IMR-90 (cell line): Measurements from ENCODE around the gene SSBP3. TPM values are rescaled to one million over a fixed set of nuclear protein-coding genes. Genes with fewer than 3 reads are reported as not detected.

Source experiments
- ATAC-seq: fragments of 200-7000 bp; cut with Tn5 transposase; 2 replicates; pipeline ENCODE4 v1.9.1; 2020; ENCODE audit warnings: low read depth, mild to moderate bottlenecking, moderate library complexity
- BruUV-seq: library from RNA; stranded (reverse); fragments of 400-500 nt; replicated peaks from 2 replicates; lab custom pipeline; 2021; lab: Mats Ljungman, UMichigan
- CTCF ChIA-PET: fragments of 300-600 bp; formaldehyde crosslinking; extraction: SDS; loops from one replicate; lab custom pipeline; 2021; ENCODE audit warnings: antibody characterized with exemption; lab: Yijun Ruan, JAX
- POLR2A ChIA-PET: fragments of 300-600 bp; sonication (Branson Sonifier 250); formaldehyde crosslinking; loops from one replicate; lab custom pipeline; 2022; ENCODE audit warnings: antibody characterized with exemption; ENCODE audit not compliant: unreplicated experiment; lab: Charles Lee
- DNase-seq: peaks from one replicate; pipeline ENCODE4 v3.0.0; 2013
- H2AFZ ChIP-seq: replicated peaks from 2 replicates; pipeline ENCODE3; 2013; ENCODE audit warnings: low read length, mild to moderate bottlenecking; ENCODE audit not compliant: poor library complexity
- H2AK5ac ChIP-seq: 2 replicates; pipeline ENCODE4 v1.6.1; 2013; ENCODE audit warnings: low read depth, low read length, inconsistent platforms
- H2AK9ac ChIP-seq: replicated peaks from 2 replicates; pipeline ENCODE3; 2013; ENCODE audit warnings: mild to moderate bottlenecking, low read depth, low read length, moderate library complexity; ENCODE audit not compliant: poor library complexity
- H2BK120ac ChIP-seq: 2 replicates; pipeline ENCODE4 v1.6.1; 2013; ENCODE audit warnings: low read depth, low read length, inconsistent platforms
- H2BK15ac ChIP-seq: 3 replicates; pipeline ENCODE4 v1.6.1; 2013; ENCODE audit warnings: low read depth, low read length, inconsistent platforms
- H2BK20ac ChIP-seq: 2 replicates; pipeline ENCODE4 v1.6.1; 2013; ENCODE audit warnings: low read depth, mild to moderate bottlenecking, inconsistent platforms, low read length, moderate library complexity
- H2BK5ac ChIP-seq: 2 replicates; pipeline ENCODE4 v1.6.1; 2013; ENCODE audit warnings: mild to moderate bottlenecking, low read depth, low read length, inconsistent platforms; ENCODE audit not compliant: poor library complexity, severe bottlenecking
- H3K14ac ChIP-seq: replicated peaks from 2 replicates; pipeline ENCODE4 v1.6.1; 2013; ENCODE audit warnings: low read depth, low read length, inconsistent platforms
- H3K18ac ChIP-seq: 2 replicates; pipeline ENCODE4 v1.6.1; 2013; ENCODE audit warnings: low read depth, low read length, control low read depth
- H3K23ac ChIP-seq: 2 replicates; pipeline ENCODE4 v1.6.1; 2013; ENCODE audit warnings: low read depth, low read length, inconsistent platforms
- H3K27ac ChIP-seq: 2 replicates; pipeline ENCODE4 v1.5.1; 2013; ENCODE audit warnings: mild to moderate bottlenecking, control low read depth, low read length; ENCODE audit not compliant: insufficient read depth
- H3K27me3 ChIP-seq: 2 replicates; pipeline ENCODE4 v1.6.1; 2013; ENCODE audit warnings: low read length; ENCODE audit not compliant: control insufficient read depth, insufficient read depth
- H3K36me3 ChIP-seq: 2 replicates; pipeline ENCODE4 v1.6.1; 2013; ENCODE audit warnings: low read length, mixed read lengths; ENCODE audit not compliant: control insufficient read depth, insufficient read depth
- H3K4ac ChIP-seq: 2 replicates; pipeline ENCODE4 v1.6.1; 2013; ENCODE audit warnings: low read depth, low read length, inconsistent platforms
- H3K4me1 ChIP-seq: 2 replicates; pipeline ENCODE4 v1.6.1; 2013; ENCODE audit warnings: low read length, mixed read lengths; ENCODE audit not compliant: control insufficient read depth, insufficient read depth
- H3K4me2 ChIP-seq: 2 replicates; pipeline ENCODE4 v1.6.1; 2013; ENCODE audit warnings: low read depth, mild to moderate bottlenecking, control low read depth, low read length, moderate library complexity
- H3K4me3 ChIP-seq: 2 replicates; pipeline ENCODE4 v1.5.1; 2013; ENCODE audit warnings: low read depth, mild to moderate bottlenecking, control low read depth, low read length, moderate library complexity; ENCODE audit not compliant: insufficient read depth
- H3K56ac ChIP-seq: 2 replicates; pipeline ENCODE4 v1.6.1; 2013; ENCODE audit warnings: low read length, inconsistent platforms; ENCODE audit not compliant: insufficient read depth; ENCODE audit errors: extremely low read depth
- H3K79me1 ChIP-seq, 2 experiments: 2 replicates each; pipeline ENCODE4 v1.6.1; 2013; ENCODE audit warnings: low read length in 2 of 2, inconsistent platforms in 1 of 2, low read depth in 1 of 2
- H3K9ac ChIP-seq: 2 replicates; pipeline ENCODE4 v1.6.1; 2013; ENCODE audit warnings: low read depth, low read length, control low read depth
- H3K9me1 ChIP-seq: 2 replicates; pipeline ENCODE4 v1.6.1; 2013; ENCODE audit warnings: low read length, inconsistent platforms; ENCODE audit not compliant: insufficient read depth
- H3K9me3 ChIP-seq: 2 replicates; pipeline ENCODE4 v1.6.1; 2013; ENCODE audit warnings: low read length; ENCODE audit not compliant: control insufficient read depth, insufficient read depth
- H4K20me1 ChIP-seq: 2 replicates; pipeline ENCODE4 v1.6.1; 2013; ENCODE audit warnings: low read length, inconsistent platforms; ENCODE audit not compliant: insufficient read depth
- H4K5ac ChIP-seq: 2 replicates; pipeline ENCODE4 v1.6.1; 2013; ENCODE audit warnings: mild to moderate bottlenecking, low read depth, low read length, control low read depth
- H4K8ac ChIP-seq, 2 experiments: 2 replicates each; pipeline ENCODE4 v1.6.1; 2013; ENCODE audit warnings: low read depth in 2 of 2, low read length in 2 of 2, control low read depth in 1 of 2, inconsistent platforms in 1 of 2
- H4K91ac ChIP-seq: 2 replicates; pipeline ENCODE4 v1.6.1; 2013; ENCODE audit warnings: low read depth, low read length, inconsistent platforms; ENCODE audit not compliant: insufficient read depth
- BHLHE40 ChIP-seq: fragments of 150-350 bp; IDR thresholded peaks from 2 replicates; pipeline ENCODE4 v1.6.1; 2016; ENCODE audit warnings: mild to moderate bottlenecking, low read depth, low read length
- CEBPB ChIP-seq: IDR thresholded peaks from 2 replicates; pipeline ENCODE4 v1.6.1; 2012; ENCODE audit warnings: low read depth, low read length, improper control_type of control experiment
- CHD1 ChIP-seq: IDR thresholded peaks from 2 replicates; pipeline ENCODE4 v1.6.1; 2012; ENCODE audit warnings: low read depth, low read length, improper control_type of control experiment
- FOS ChIP-seq: fragments of 150-350 bp; IDR thresholded peaks from 2 replicates; pipeline ENCODE4 v1.6.1; 2016; ENCODE audit warnings: low read depth, low read length
- MAFK ChIP-seq: IDR thresholded peaks from 2 replicates; pipeline ENCODE4 v1.6.1; 2012; ENCODE audit warnings: low read depth, low read length, improper control_type of control experiment
- MAZ ChIP-seq: IDR thresholded peaks from 2 replicates; pipeline ENCODE4 v1.6.1; 2012; ENCODE audit warnings: low read depth, mild to moderate bottlenecking, low read length, improper control_type of control experiment, moderate library complexity, borderline replicate concordance
- MXI1 ChIP-seq: IDR thresholded peaks from 2 replicates; pipeline ENCODE4 v1.6.1; 2012; ENCODE audit warnings: low read depth, mild to moderate bottlenecking, low read length, moderate library complexity, borderline replicate concordance
- NFE2L2 ChIP-seq: fragments of 150-350 bp; IDR thresholded peaks from 2 replicates; pipeline ENCODE4 v1.6.1; 2016; ENCODE audit warnings: low read depth, mild to moderate bottlenecking, low read length
- POLR2A ChIP-seq: IDR thresholded peaks from 2 replicates; pipeline ENCODE4 v1.6.1; 2012; ENCODE audit warnings: mild to moderate bottlenecking, low read depth, low read length
- RAD21 ChIP-seq: IDR thresholded peaks from 2 replicates; pipeline ENCODE4 v1.6.1; 2012; ENCODE audit warnings: low read length, improper control_type of control experiment
- RCOR1 ChIP-seq: IDR thresholded peaks from 2 replicates; pipeline ENCODE4 v1.6.1; 2012; ENCODE audit warnings: mild to moderate bottlenecking, low read length, improper control_type of control experiment; ENCODE audit not compliant: insufficient replicate concordance
- RFX5 ChIP-seq: IDR thresholded peaks from 2 replicates; pipeline ENCODE4 v1.8.0; 2012; ENCODE audit warnings: low read depth, mild to moderate bottlenecking, low read length, moderate library complexity
- SMC3 ChIP-seq: fragments of 150-350 bp; IDR thresholded peaks from 2 replicates; pipeline ENCODE4 v1.6.1; 2016; ENCODE audit warnings: low read depth, mild to moderate bottlenecking, antibody characterized with exemption, low read length, moderate library complexity
- WGBS, 2 experiments: methylation state at CpG; one replicate each; pipeline versions ENCODE4 v1.1.5 to v1.1.7; 2013; ENCODE audit warnings: missing lambda C conversion rate in 2 of 2; ENCODE audit not compliant: insufficient read length in 1 of 2; ENCODE audit errors: extremely low coverage in 2 of 2; 5-methylcytosine and 5-hydroxymethylcytosine counted together
- dilution Hi-C: fragments of 300-500 bp; cut with HindIII; formaldehyde crosslinking; loops from one replicate; pipeline ENCODE4 v1.14.3; 2018; ENCODE audit warnings: low sequenced_read_pairs; ENCODE audit not compliant: unreplicated experiment
- in situ Hi-C: fragments of 300-500 bp; cut with MboI; formaldehyde crosslinking; loops from 3 replicates; pipeline ENCODE4 v1.14.3; 2019; ENCODE audit warnings: low sequenced_read_pairs, inconsistent platforms, mixed read lengths
- intact Hi-C: fragments of 100-400 bp; cut with micrococcal nuclease; formaldehyde crosslinking; loops from 2 replicates; pipeline ENCODE4 v1.10.0; 2022
- polyA plus RNA-seq, 3 experiments: library from polyadenylated mRNA; depleted of rRNA; stranded (reverse); fragments of >200 nt; gene quantifications; 2 replicates each; pipeline ENCODE4 v1.2.3, GENCODE V29; 2012; ENCODE audit warnings: low replicate concordance in 1 of 3
- total RNA-seq: library from RNA; depleted of rRNA; stranded (reverse); fragments of >200 nt; gene quantifications from 2 replicates; pipeline ENCODE4 v1.2.3, GENCODE V29; 2012
- TF ChIP-seq, protein P1 (sequence below): fragments of 150-350 bp; IDR thresholded peaks from 2 replicates; pipeline ENCODE4 v1.6.1; 2017; ENCODE audit warnings: mild to moderate bottlenecking, antibody characterized with exemption, low read length, low read depth
- TF ChIP-seq, protein P2 (sequence below): fragments of 150-350 bp; IDR thresholded peaks from 2 replicates; pipeline ENCODE4 v1.6.1; 2016; ENCODE audit warnings: low read depth, mild to moderate bottlenecking, low read length, moderate library complexity, borderline replicate concordance
- TF ChIP-seq, protein P3 (sequence below): conservative IDR thresholded peaks from 2 replicates; pipeline ENCODE4 v1.5.1; 2012; ENCODE audit warnings: mild to moderate bottlenecking, low read depth, low read length, improper control_type of control experiment

The SSBP3 gene
- total and polyA plus RNA-seq, 2 of the 4 experiments (the other 2 are of a cell fraction), result 10.9 to 39.6 TPM

DNA sequence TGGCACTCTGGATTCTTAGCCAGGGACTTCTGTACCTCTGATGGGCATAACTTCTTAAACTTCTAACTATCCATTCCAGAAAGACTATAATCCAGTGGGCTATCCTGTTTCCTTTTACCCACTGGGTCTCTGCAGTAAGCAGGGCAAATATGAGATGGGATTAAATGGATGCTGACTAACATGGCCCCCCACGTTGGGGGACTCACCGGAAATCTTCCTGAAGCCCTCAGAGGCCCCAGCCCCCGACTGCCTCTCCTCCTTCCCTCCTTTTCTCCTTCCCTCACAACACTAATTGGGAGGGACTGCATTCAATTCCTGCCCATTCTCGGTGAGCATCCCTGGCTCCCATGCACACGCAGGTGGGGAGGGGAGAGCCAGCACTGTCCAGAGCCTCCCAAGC is 70.1 kb downstream of the SSBP3 start:
- Histone ChIP-seq H3K4me1 (peaks cover 49% of the 10 kb centered on the region), H4K8ac (peak overlapping the region; percentile 50 to 89), H3K27ac (peak overlapping the region; percentile 97)

More for the DNA sequence above, 70.1 kb downstream of the SSBP3 start:
- peaks cover 26% of the 10 kb centered on the region for H3K9me1 ChIP-seq
- H3K4ac ChIP-seq, result peak overlapping the region; percentile 92
- DNase-seq, result no peak
- H2AK5ac ChIP-seq, result peak overlapping the region; percentile 97
- CTCF ChIA-PET, result interaction anchor here (1.0 kb wide), 1 partner anchor 28 kb away, joined by 6 read pairs; no protein-coding TSS in a partner anchor
- H2BK5ac ChIP-seq, result peak overlapping the region; percentile 93
- peaks cover 46 to 73% of the 10 kb centered on the region in 2 experiments for H3K79me1 ChIP-seq
- H3K27me3 ChIP-seq, result no peaks in the 10 kb centered on the region
- peak overlapping the region; percentile 84 for H4K91ac ChIP-seq
- intact Hi-C loops (loop anchor here (1.0 kb wide), 1 partner anchor 31 kb away; no protein-coding TSS in a partner anchor), in situ Hi-C loops (no loop called here), dilution Hi-C loops (no loop called here)
- peak overlapping the region; percentile 1 for H3K9ac ChIP-seq
- peak overlapping the region; percentile 35 for H3K4me2 ChIP-seq
- H3K23ac ChIP-seq, result peak overlapping the region; percentile 14
- no peak for ATAC-seq
- BruUV-seq, result no TSS peak
- H3K18ac ChIP-seq, result peak overlapping the region; percentile 36
- H2BK20ac ChIP-seq, result peak overlapping the region; percentile 60
- no peak overlapping the region for H3K4me3 ChIP-seq
- H3K56ac ChIP-seq, result peak overlapping the region; percentile 71
- H4K20me1 ChIP-seq, result peaks cover 17% of the 10 kb centered on the region; the same call in 1 of the 2 replicates
- H2BK15ac ChIP-seq, result peak overlapping the region; percentile 86; the same call in 2 of the 3 replicates
- H2AFZ ChIP-seq, result peak overlapping the region; percentile 0
- no peaks in the 10 kb centered on the region for H3K9me3 ChIP-seq
- H3K14ac ChIP-seq, result peak overlapping the region; percentile 92
- POLR2A ChIA-PET, result no interaction called here
- peak overlapping the region; percentile 80 for H4K5ac ChIP-seq
- peak overlapping the region; percentile 93 for H2BK120ac ChIP-seq
- TF ChIP-seq, protein P1, sequence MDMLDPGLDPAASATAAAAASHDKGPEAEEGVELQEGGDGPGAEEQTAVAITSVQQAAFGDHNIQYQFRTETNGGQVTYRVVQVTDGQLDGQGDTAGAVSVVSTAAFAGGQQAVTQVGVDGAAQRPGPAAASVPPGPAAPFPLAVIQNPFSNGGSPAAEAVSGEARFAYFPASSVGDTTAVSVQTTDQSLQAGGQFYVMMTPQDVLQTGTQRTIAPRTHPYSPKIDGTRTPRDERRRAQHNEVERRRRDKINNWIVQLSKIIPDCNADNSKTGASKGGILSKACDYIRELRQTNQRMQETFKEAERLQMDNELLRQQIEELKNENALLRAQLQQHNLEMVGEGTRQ, result no peak
- TF ChIP-seq, protein P2, sequence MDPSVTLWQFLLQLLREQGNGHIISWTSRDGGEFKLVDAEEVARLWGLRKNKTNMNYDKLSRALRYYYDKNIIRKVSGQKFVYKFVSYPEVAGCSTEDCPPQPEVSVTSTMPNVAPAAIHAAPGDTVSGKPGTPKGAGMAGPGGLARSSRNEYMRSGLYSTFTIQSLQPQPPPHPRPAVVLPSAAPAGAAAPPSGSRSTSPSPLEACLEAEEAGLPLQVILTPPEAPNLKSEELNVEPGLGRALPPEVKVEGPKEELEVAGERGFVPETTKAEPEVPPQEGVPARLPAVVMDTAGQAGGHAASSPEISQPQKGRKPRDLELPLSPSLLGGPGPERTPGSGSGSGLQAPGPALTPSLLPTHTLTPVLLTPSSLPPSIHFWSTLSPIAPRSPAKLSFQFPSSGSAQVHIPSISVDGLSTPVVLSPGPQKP, result no peak
- TF ChIP-seq FOS, result no peak
- no peak for TF ChIP-seq CEBPB
- no peak for TF ChIP-seq CHD1
- TF ChIP-seq BHLHE40, result no peak
- no peak for TF ChIP-seq MAZ
- no peak for TF ChIP-seq MAFK
- TF ChIP-seq NFE2L2, result no peak
- no peak for TF ChIP-seq RFX5
- no peak for TF ChIP-seq RCOR1
- no peak for TF ChIP-seq SMC3
- TF ChIP-seq POLR2A, result no peak
- TF ChIP-seq, protein P3, sequence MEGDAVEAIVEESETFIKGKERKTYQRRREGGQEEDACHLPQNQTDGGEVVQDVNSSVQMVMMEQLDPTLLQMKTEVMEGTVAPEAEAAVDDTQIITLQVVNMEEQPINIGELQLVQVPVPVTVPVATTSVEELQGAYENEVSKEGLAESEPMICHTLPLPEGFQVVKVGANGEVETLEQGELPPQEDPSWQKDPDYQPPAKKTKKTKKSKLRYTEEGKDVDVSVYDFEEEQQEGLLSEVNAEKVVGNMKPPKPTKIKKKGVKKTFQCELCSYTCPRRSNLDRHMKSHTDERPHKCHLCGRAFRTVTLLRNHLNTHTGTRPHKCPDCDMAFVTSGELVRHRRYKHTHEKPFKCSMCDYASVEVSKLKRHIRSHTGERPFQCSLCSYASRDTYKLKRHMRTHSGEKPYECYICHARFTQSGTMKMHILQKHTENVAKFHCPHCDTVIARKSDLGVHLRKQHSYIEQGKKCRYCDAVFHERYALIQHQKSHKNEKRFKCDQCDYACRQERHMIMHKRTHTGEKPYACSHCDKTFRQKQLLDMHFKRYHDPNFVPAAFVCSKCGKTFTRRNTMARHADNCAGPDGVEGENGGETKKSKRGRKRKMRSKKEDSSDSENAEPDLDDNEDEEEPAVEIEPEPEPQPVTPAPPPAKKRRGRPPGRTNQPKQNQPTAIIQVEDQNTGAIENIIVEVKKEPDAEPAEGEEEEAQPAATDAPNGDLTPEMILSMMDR, result no peak
- no peak for TF ChIP-seq MXI1
- TF ChIP-seq RAD21, result no peak
- no peaks in the 10 kb centered on the region for H3K36me3 ChIP-seq
- H2AK9ac ChIP-seq, result peak overlapping the region; percentile 19
- WGBS, 2 experiments, result no CpG with 5 or more reads among the region's 5 CpGs
